ENCODE results near the gene KCMF1. TPM values are rescaled to one million over a fixed set of nuclear protein-coding genes. Genes with fewer than 3 reads are reported as not detected.

KCMF1 gene
- total and polyA plus RNA-seq, 12 donors, result 9.7 to 74.2 (median 45.4) TPM

- Histone ChIP-seq H3K4me3 (no peak overlapping the region), H3K36me3 (replicated peaks in 1 of 2) (peaks cover 0 to 5% of the 10 kb centered on the region in 2 donors), H3K27ac (no peak overlapping the region), H3K4me1 (replicated peaks in 1 of 2) (peaks cover 24 to 45% of the 10 kb centered on the region in 2 donors), H3K27me3 (no peaks in the 10 kb centered on the region), H3K9me3 (replicated peaks in 1 of 3) (no peaks in the 10 kb centered on the region)
- intact Hi-C loops (cut with DNase I), result no loop called here
- TF ChIP-seq POLR2A (IDR thresholded peaks at IDR 0.05), result no peak
- no peak for TF ChIP-seq CTCF (IDR thresholded peaks at IDR 0.05)
- no peak for DNase-seq
- 85 to 96% (median 94%) methylated on average over 4 of the region's 4 CpGs for WGBS, 4 donors
Measured at GRCh38 chr2:85012431-85012830, 41.5 kb downstream of the KCMF1 start.

- H3K4me1 ChIP-seq (replicated peaks in 1 of 2), result peaks cover 26 to 49% of the 10 kb centered on the region in 2 donors
Measured at GRCh38 chr2:85012855-85013254, 41.9 kb downstream of the KCMF1 start.

GRCh38 chr2:85015653-85016360, 44.8 kb downstream of the KCMF1 start:
- 43 to 58% (median 50%) methylated on average over 7 of the region's 7 CpGs for WGBS, 4 donors
- H3K4me1 ChIP-seq (replicated peaks in 1 of 2), result peaks cover 26 to 49% of the 10 kb centered on the region in 2 donors
- H3K27me3 ChIP-seq, result no peaks in the 10 kb centered on the region
- TF ChIP-seq CTCF (IDR thresholded peaks at IDR 0.05), result peak in 3 of 6 experiments; percentile 3 to 12 (median 11)
- TF ChIP-seq POLR2A (IDR thresholded peaks at IDR 0.05), result no peak
- no peaks in the 10 kb centered on the region for H3K36me3 ChIP-seq (replicated peaks in 1 of 2)
- no peak overlapping the region for H3K4me3 ChIP-seq
- intact Hi-C loops (cut with DNase I), result no loop called here
- no peaks in the 10 kb centered on the region for H3K9me3 ChIP-seq (replicated peaks in 1 of 3)
- peak overlapping the region in 2 of 5 donors; percentile 8 to 25 for H3K27ac ChIP-seq
- no peak for DNase-seq

More at GRCh38 chr2:85012855-85013254, 41.9 kb downstream of the KCMF1 start:
- TF ChIP-seq POLR2A (IDR thresholded peaks at IDR 0.05) (no peak), CTCF (IDR thresholded peaks at IDR 0.05) (no peak)
- intact Hi-C loops (cut with DNase I), result no loop called here
- Histone ChIP-seq H3K9me3 (replicated peaks in 1 of 3) (no peaks in the 10 kb centered on the region), H3K36me3 (replicated peaks in 1 of 2) (peaks cover 0 to under 1% of the 10 kb centered on the region in 2 donors), H3K27ac (no peak overlapping the region), H3K4me3 (no peak overlapping the region), H3K27me3 (no peaks in the 10 kb centered on the region)
- 81 to 96% (median 88%) methylated on average over 1 of the region's 1 CpG for WGBS, 4 donors
- no peak for DNase-seq

GRCh38 chr2:85016446-85016845, 45.5 kb downstream of the KCMF1 start:
- 73 to 86% (median 80%) methylated on average over 3 of the region's 3 CpGs for WGBS, 4 donors
- peaks cover 26 to 49% of the 10 kb centered on the region in 2 donors for H3K4me1 ChIP-seq (replicated peaks in 1 of 2)
- intact Hi-C loops (cut with DNase I), result no loop called here
- H3K27ac ChIP-seq, result peak overlapping the region in 1 of 5 donors; percentile 25
- DNase-seq, result no peak
- TF ChIP-seq CTCF (IDR thresholded peaks at IDR 0.05), result no peak
- no peak for TF ChIP-seq POLR2A (IDR thresholded peaks at IDR 0.05)
- H3K9me3 ChIP-seq (replicated peaks in 1 of 3), result no peaks in the 10 kb centered on the region
- no peak overlapping the region for H3K4me3 ChIP-seq
- H3K36me3 ChIP-seq (replicated peaks in 1 of 2), result no peaks in the 10 kb centered on the region
- no peaks in the 10 kb centered on the region for H3K27me3 ChIP-seq

Data from adrenal gland (tissue), 12 donors.